Measurements from ENCODE around the gene NDUFS6.

NDUFS6 gene

GRCh38 chr5:1752881-1753280 lies 48.3 kb upstream of the NDUFS6 start:
- no peak for TF ChIP-seq ISL1 (CRISPR knock-in tag; IDR thresholded peaks at IDR 0.05)
- TF ChIP-seq ZFP3 (CRISPR knock-in tag; IDR thresholded peaks at IDR 0.05), result no peak
- TF ChIP-seq CREB5 (CRISPR knock-in tag; IDR thresholded peaks at IDR 0.05; ENCODE audit: low read depth), result no peak
- TF ChIP-seq ZNF8 (CRISPR knock-in tag; IDR thresholded peaks at IDR 0.05), result no peak
- no peak for TF ChIP-seq BACH2 (CRISPR knock-in tag; IDR thresholded peaks at IDR 0.05; ENCODE audit: borderline replicate concordance)
- TF ChIP-seq TOX (CRISPR knock-in tag; IDR thresholded peaks at IDR 0.05; ENCODE audit: borderline replicate concordance), result no peak
- no peak for ATAC-seq

- no peak for ATAC-seq
- TF ChIP-seq TOX (CRISPR knock-in tag; IDR thresholded peaks at IDR 0.05; ENCODE audit: borderline replicate concordance) (no peak), ISL1 (CRISPR knock-in tag; IDR thresholded peaks at IDR 0.05) (no peak), PPARA (CRISPR knock-in tag; IDR thresholded peaks at IDR 0.05; ENCODE audit: borderline replicate concordance) (no peak), RARB (CRISPR knock-in tag; IDR thresholded peaks at IDR 0.05) (no peak), CSRNP3 (CRISPR knock-in tag; IDR thresholded peaks at IDR 0.05) (no peak), POU6F1 (CRISPR knock-in tag; IDR thresholded peaks at IDR 0.05; ENCODE audit: borderline replicate concordance, low read depth) (no peak), ZFP30 (CRISPR knock-in tag; IDR thresholded peaks at IDR 0.05) (no peak), CREB5 (CRISPR knock-in tag; IDR thresholded peaks at IDR 0.05; ENCODE audit: low read depth) (no peak), ZNF8 (CRISPR knock-in tag; IDR thresholded peaks at IDR 0.05) (no peak), CSDC2 (CRISPR knock-in tag; IDR thresholded peaks at IDR 0.05) (no peak), GLIS3 (CRISPR knock-in tag; IDR thresholded peaks at IDR 0.05) (no peak), ZC3H10 (CRISPR knock-in tag; IDR thresholded peaks at IDR 0.05) (no peak), SNAI2 (CRISPR knock-in tag; IDR thresholded peaks at IDR 0.05) (no peak), ZNF565 (CRISPR knock-in tag; conservative IDR thresholded peaks at IDR 0.05; ENCODE audit: low read depth) (no peak), TSHZ2 (CRISPR knock-in tag; IDR thresholded peaks at IDR 0.05) (no peak)
Observed at GRCh38 chr5:1753490-1753889, 47.7 kb upstream of the NDUFS6 start.

GRCh38 chr5:1754531-1755220 lies 46.5 kb upstream of the NDUFS6 start:
- no peak for ATAC-seq
- TF ChIP-seq ISL1 (CRISPR knock-in tag; IDR thresholded peaks at IDR 0.05) (no peak), ZFP3 (CRISPR knock-in tag; IDR thresholded peaks at IDR 0.05) (no peak), CREB5 (CRISPR knock-in tag; IDR thresholded peaks at IDR 0.05; ENCODE audit: low read depth) (no peak), ZNF70 (CRISPR knock-in tag; IDR thresholded peaks at IDR 0.05) (no peak)

Measured in SK-N-SH treated with all-trans-retinoic acid at 6 μM for 48 hours (cell line).